BLaER1 (cell line): ENCODE measurements around the gene SND1.

Source experiments
- H3K27ac ChIP-seq: shearing (Covaris generic); formaldehyde crosslinking; 2 replicates; pipeline ENCODE4 v1.8.1; 2022
- H3K27me3 ChIP-seq: shearing (Covaris generic); formaldehyde crosslinking; 2 replicates; pipeline ENCODE4 v1.8.1; 2022
- H3K36me3 ChIP-seq: shearing (Covaris generic); formaldehyde crosslinking; 2 replicates; pipeline ENCODE4 v1.8.1; 2022
- H3K4me1 ChIP-seq: shearing (Covaris generic); formaldehyde crosslinking; 2 replicates; pipeline ENCODE4 v1.8.1; 2022
- H3K4me2 ChIP-seq: shearing (Covaris generic); formaldehyde crosslinking; 2 replicates; pipeline ENCODE4 v1.8.1; 2022
- H3K4me3 ChIP-seq: shearing (Covaris generic); formaldehyde crosslinking; 2 replicates; pipeline ENCODE4 v1.8.1; 2022
- H3K9ac ChIP-seq: shearing (Covaris generic); formaldehyde crosslinking; 2 replicates; pipeline ENCODE4 v1.8.1; 2022
- H3K9me3 ChIP-seq: shearing (Covaris generic); formaldehyde crosslinking; 2 replicates; pipeline ENCODE4 v1.8.1; 2022
- H4K20me1 ChIP-seq: shearing (Covaris generic); formaldehyde crosslinking; 2 replicates; pipeline ENCODE4 v1.8.1; 2022
- Cebpa-rat ChIP-seq: shearing (Covaris generic); IDR thresholded peaks from 2 replicates; pipeline ENCODE4 v1.8.1; 2022

Gene SND1

DNA sequence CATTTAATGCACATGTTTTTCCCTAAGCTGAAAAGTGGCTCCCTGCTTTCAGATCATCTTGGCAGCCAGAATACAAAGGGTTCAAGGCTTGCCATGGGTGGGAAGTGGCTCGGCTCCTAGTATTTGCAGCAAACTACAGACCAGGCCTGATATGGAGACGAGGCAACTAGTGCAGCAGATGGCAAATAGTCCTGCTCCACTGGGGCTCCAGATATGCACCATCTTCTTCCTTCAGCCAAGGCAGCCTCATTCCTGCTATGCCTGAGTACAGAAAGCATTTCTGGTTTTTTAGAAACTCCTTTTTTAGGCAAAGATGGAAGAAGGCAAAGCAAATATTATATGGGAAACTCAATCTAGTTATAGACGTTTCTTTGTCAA, 355.3 kb downstream of the SND1 start:
- H3K4me2 ChIP-seq = no peak overlapping the region
- no peaks in the 10 kb centered on the region for H3K9me3 ChIP-seq
- peaks cover 76% of the 10 kb centered on the region for H4K20me1 ChIP-seq
- no peak overlapping the region for H3K9ac ChIP-seq
- H3K27ac ChIP-seq = no peak overlapping the region
- H3K4me1 ChIP-seq = peaks cover 44% of the 10 kb centered on the region
- H3K4me3 ChIP-seq = no peak overlapping the region
- TF ChIP-seq Cebpa-rat = no peak
- H3K36me3 ChIP-seq = peaks cover 75% of the 10 kb centered on the region
- no peaks in the 10 kb centered on the region for H3K27me3 ChIP-seq

- peaks cover 85% of the 10 kb centered on the region for H4K20me1 ChIP-seq
- H3K9ac ChIP-seq = no peak overlapping the region
- H3K27me3 ChIP-seq = no peaks in the 10 kb centered on the region
- H3K4me3 ChIP-seq = no peak overlapping the region
- TF ChIP-seq Cebpa-rat = no peak
- no peak overlapping the region for H3K27ac ChIP-seq
- H3K4me2 ChIP-seq = no peak overlapping the region
- no peaks in the 10 kb centered on the region for H3K9me3 ChIP-seq
- peaks cover 77% of the 10 kb centered on the region for H3K36me3 ChIP-seq
- H3K4me1 ChIP-seq = peaks cover 37% of the 10 kb centered on the region
Observed at GRCh38 chr7:128008141-128008540, 356.1 kb downstream of the SND1 start.

- Histone ChIP-seq H3K9ac (no peak overlapping the region), H3K9me3 (no peaks in the 10 kb centered on the region), H3K4me3 (no peak overlapping the region), H3K4me2 (no peak overlapping the region), H4K20me1 (peaks cover 85% of the 10 kb centered on the region), H3K27me3 (no peaks in the 10 kb centered on the region), H3K4me1 (peaks cover 31% of the 10 kb centered on the region), H3K27ac (no peak overlapping the region), H3K36me3 (peaks cover 83% of the 10 kb centered on the region)
- TF ChIP-seq Cebpa-rat = no peak
Observed at GRCh38 chr7:128008744-128009143, 356.8 kb downstream of the SND1 start.

- no peak overlapping the region for H3K27ac ChIP-seq
- no peaks in the 10 kb centered on the region for H3K9me3 ChIP-seq
- H3K9ac ChIP-seq = no peak overlapping the region
- peaks cover 13% of the 10 kb centered on the region for H3K4me1 ChIP-seq
- H3K27me3 ChIP-seq = no peaks in the 10 kb centered on the region
- no peak for TF ChIP-seq Cebpa-rat
- H3K4me3 ChIP-seq = no peak overlapping the region
- no peak overlapping the region for H3K4me2 ChIP-seq
- H3K36me3 ChIP-seq = peaks cover 98% of the 10 kb centered on the region
- H4K20me1 ChIP-seq = peaks cover 85% of the 10 kb centered on the region
Observed at GRCh38 chr7:128010391-128011127, 358.6 kb downstream of the SND1 start.

DNA sequence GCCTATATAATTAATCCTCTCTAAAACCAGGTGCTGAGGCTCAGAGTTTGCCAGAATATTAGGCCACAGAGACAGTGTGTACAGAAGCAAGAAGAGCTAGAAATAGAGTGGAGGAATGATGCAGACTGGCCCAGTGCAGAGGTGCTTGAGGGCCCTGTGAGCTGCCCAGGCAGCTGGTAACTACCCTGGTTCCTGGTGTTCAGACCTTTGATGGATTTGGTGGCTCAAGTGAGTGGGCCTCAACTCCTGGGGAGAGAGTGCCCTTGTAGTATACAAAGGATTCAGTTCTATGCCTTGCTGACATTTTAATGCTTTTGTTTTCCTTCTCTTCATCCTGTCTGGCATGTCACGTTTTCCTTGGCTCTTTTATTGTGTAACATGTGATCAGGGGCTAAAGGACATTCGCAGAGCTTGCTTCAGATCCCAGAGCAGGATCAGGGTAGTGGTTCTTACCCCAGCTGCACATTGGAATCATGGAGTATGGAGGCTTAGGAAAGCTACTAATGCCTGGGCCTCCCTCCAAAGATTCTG, 359.2 kb downstream of the SND1 start:
- Histone ChIP-seq H3K27ac (no peak overlapping the region), H3K36me3 (peaks cover 98% of the 10 kb centered on the region), H3K9ac (no peak overlapping the region), H3K27me3 (no peaks in the 10 kb centered on the region), H3K4me1 (peaks cover 7% of the 10 kb centered on the region), H3K4me3 (no peak overlapping the region), H3K9me3 (no peaks in the 10 kb centered on the region), H4K20me1 (peaks cover 85% of the 10 kb centered on the region), H3K4me2 (no peak overlapping the region)
- TF ChIP-seq Cebpa-rat = no peak

GRCh38 chr7:128014811-128015210, 362.8 kb downstream of the SND1 start:
- Histone ChIP-seq H3K27me3 (no peaks in the 10 kb centered on the region), H3K9ac (no peak overlapping the region)
- no peak for TF ChIP-seq Cebpa-rat

GRCh38 chr7:128017460-128017859, 365.5 kb downstream of the SND1 start:
- peaks cover 41% of the 10 kb centered on the region for H3K4me1 ChIP-seq
- H3K9ac ChIP-seq = no peak overlapping the region
- no peak overlapping the region for H3K4me2 ChIP-seq
- H3K27me3 ChIP-seq = no peaks in the 10 kb centered on the region
- H4K20me1 ChIP-seq = peaks cover 99% of the 10 kb centered on the region
- H3K36me3 ChIP-seq = peaks cover 99% of the 10 kb centered on the region
- H3K9me3 ChIP-seq = no peaks in the 10 kb centered on the region
- no peak overlapping the region for H3K27ac ChIP-seq
- no peak for TF ChIP-seq Cebpa-rat
- H3K4me3 ChIP-seq = no peak overlapping the region

More at GRCh38 chr7:128014811-128015210, 362.8 kb downstream of the SND1 start:
- Histone ChIP-seq H3K4me3 (no peak overlapping the region), H3K36me3 (peaks cover 98% of the 10 kb centered on the region), H3K4me1 (peaks cover 28% of the 10 kb centered on the region), H3K4me2 (no peak overlapping the region), H3K27ac (no peak overlapping the region), H4K20me1 (peaks cover 96% of the 10 kb centered on the region), H3K9me3 (no peaks in the 10 kb centered on the region)

- Histone ChIP-seq H3K36me3 (peaks cover 97% of the 10 kb centered on the region), H3K4me3 (no peak overlapping the region), H3K27me3 (no peaks in the 10 kb centered on the region), H3K4me2 (0 out of 2 replicates have a peak overlapping the region, but pooled peaks have one; percentile 2), H3K9ac (no peak overlapping the region), H3K27ac (no peak overlapping the region), H4K20me1 (peaks cover 99% of the 10 kb centered on the region), H3K4me1 (peaks cover 48% of the 10 kb centered on the region), H3K9me3 (no peaks in the 10 kb centered on the region)
- TF ChIP-seq Cebpa-rat = no peak
Observed at GRCh38 chr7:128017862-128018845, 366.2 kb downstream of the SND1 start.

GRCh38 chr7:128019288-128019687, 367.3 kb downstream of the SND1 start:
- no peaks in the 10 kb centered on the region for H3K9me3 ChIP-seq
- H4K20me1 ChIP-seq = peaks cover 99% of the 10 kb centered on the region
- H3K36me3 ChIP-seq = peaks cover 97% of the 10 kb centered on the region
- H3K4me3 ChIP-seq = no peak overlapping the region
- no peak for TF ChIP-seq Cebpa-rat
- H3K9ac ChIP-seq = no peak overlapping the region
- H3K4me1 ChIP-seq = peaks cover 60% of the 10 kb centered on the region
- H3K27me3 ChIP-seq = no peaks in the 10 kb centered on the region
- no peak overlapping the region for H3K27ac ChIP-seq
- H3K4me2 ChIP-seq = no peak overlapping the region
